Cardiac fibroblast (primary cell): ENCODE results near the gene FZD2.

Source experiments
- DNase-seq, 2 donors: peaks; one replicate each; pipeline versions ENCODE4 v3.0.0 to v3.0.0-alpha.2; 2010; ENCODE audit warnings: low read depth in 2 of 2
- H3K4me3 ChIP-seq, 2 donors: replicated peaks in 1 of 2; 1 replicate in 1 of 2; 2 replicates in 1 of 2; pipeline ENCODE4 v1.5.1; 2011; ENCODE audit warnings: low read depth in 2 of 2, low read length in 2 of 2, mild to moderate bottlenecking in 2 of 2, moderate library complexity in 1 of 2
- TF ChIP-seq, protein P1 (sequence below): IDR thresholded peaks from one replicate; pipeline ENCODE4 v1.5.1; 2011; ENCODE audit warnings: low read depth, mild to moderate bottlenecking, low read length, inconsistent platforms

The FZD2 gene

DNA sequence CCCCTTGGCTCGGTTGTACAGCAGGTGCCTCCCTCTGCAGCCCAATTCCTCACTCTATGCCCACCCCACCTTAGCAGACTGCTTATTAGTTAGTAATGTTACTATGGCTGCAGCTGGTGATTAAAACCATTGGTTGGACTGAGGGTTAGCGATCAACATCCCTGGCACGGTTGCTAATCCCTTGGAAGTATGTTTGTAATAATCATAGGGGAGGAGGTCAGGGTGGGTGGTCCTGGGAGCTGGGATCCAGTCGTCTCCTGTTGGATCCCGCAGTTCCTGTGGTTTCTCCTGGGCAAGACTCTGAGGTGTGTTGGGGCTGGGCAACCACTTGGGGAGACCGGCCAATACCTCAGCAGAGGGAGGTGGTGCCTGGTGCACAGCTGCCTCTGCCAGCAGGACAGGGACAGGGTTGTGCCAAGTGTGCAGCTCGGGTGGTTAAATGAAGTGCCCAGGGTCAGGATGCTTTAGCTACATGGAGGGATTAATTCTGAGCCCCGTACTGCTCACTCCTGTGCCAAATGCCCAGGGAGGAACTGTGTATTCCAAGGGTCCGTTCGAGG, 38.0 kb downstream of the FZD2 start:
- TF ChIP-seq, protein P1, sequence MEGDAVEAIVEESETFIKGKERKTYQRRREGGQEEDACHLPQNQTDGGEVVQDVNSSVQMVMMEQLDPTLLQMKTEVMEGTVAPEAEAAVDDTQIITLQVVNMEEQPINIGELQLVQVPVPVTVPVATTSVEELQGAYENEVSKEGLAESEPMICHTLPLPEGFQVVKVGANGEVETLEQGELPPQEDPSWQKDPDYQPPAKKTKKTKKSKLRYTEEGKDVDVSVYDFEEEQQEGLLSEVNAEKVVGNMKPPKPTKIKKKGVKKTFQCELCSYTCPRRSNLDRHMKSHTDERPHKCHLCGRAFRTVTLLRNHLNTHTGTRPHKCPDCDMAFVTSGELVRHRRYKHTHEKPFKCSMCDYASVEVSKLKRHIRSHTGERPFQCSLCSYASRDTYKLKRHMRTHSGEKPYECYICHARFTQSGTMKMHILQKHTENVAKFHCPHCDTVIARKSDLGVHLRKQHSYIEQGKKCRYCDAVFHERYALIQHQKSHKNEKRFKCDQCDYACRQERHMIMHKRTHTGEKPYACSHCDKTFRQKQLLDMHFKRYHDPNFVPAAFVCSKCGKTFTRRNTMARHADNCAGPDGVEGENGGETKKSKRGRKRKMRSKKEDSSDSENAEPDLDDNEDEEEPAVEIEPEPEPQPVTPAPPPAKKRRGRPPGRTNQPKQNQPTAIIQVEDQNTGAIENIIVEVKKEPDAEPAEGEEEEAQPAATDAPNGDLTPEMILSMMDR: no peak
- no peak overlapping the region for H3K4me3 ChIP-seq
- no peak for DNase-seq

DNA sequence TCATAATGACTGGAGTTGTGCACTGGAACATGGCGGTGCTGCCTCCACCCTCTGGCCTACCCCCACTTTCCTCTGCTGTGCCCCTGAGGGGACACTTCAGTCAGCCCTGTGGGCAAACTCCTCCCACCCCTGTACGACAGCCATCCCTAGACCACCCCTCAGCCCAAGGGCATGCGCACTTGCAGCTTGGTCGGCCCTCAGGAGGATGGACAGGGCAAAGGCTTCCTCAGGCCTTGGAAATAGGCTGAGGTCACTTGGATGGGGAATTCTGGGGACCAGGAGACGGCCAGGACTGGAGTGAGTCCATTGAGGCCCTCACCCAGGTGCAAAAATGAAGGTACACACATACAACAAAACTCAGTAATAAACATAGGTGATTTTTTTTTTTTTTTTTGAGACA, 41.0 kb downstream of the FZD2 start:
- no peak for DNase-seq
- H3K4me3 ChIP-seq: no peak overlapping the region
- TF ChIP-seq, protein P1: no peak

DNA sequence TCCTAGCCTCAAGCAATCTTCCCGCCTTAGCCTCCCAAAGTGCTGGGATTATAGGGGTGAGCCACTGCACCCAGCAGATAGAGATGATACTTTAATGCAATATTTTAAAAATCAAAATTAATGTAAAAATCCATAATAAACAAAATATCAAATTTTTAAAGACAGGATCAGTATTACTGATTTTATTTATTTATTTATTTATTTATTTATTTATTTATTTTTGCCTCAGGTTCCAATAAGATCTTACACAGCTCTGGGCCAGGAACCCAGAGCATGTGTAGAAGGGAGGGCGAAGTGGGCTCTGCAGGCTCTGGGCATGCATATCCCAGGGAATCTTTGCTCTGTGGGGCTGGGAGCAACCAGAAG, 41.6 kb downstream of the FZD2 start:
- TF ChIP-seq, protein P1: no peak
- DNase-seq: no peak
- H3K4me3 ChIP-seq: no peak overlapping the region

DNA sequence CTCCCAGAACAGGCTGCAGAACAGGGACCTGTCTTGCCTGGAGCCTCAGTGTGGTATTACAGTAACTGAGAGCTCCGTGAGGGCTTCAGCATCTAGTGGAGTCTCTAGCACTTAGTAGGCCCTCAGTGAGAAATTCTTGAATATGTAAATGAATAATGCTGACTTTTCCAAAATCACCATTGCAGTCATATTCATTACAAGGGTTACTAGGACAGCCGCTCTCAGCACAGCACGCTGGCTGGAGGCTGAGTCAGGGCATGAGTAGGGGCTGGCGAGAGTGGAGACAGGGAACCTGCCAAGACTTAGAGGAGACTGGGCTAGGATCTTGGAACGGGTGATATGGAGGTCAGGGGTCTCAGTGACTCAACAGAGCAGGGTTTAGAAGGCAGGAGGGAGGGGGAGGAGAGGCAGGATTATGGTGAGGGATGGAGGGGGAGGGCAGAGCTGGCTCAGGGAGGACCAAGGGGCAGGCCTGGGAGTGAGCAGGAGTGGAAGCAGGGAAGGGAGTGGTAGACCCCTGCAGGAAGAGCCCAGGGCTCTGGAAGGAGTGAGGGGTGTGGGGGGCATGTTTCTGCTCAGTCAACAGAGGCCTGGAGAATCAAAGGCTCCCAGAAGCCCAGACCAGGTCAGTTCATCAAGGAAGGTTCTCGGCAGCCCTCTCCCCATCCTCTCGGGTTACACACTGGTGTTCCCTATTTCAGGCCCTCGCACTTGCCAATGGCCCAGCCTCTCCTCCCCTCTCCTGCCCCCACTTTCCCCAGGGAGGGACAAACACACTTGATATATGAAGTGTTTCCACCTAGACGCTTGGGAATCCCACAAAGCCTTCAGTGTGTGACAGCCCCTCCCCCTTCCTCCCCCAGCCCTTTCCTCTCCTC, 42.3 kb downstream of the FZD2 start:
- TF ChIP-seq, protein P1: no peak
- peak; percentile 88 to 98 for DNase-seq
- H3K4me3 ChIP-seq: no peak overlapping the region

DNA sequence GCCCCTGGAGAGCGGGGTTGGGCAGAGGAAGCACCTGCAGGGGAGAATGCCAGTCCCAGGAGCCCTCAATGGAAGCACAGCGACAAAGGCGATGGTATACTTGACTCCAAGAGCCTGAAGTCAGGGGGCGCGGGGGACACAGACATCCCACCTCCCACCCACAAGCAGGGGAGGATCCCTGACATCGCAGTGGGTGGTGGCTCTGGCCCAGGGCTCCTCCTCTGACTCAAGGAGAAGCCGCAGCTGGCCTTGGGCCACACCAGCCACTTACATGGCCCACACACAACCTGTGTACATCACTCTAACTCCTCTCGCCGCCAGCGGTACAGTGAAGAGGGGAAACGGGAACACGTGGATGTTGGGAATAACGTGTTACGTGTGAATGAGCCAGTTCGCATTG, 44.3 kb downstream of the FZD2 start:
- no peak overlapping the region for H3K4me3 ChIP-seq
- TF ChIP-seq, protein P1: no peak
- DNase-seq: no peak

DNA sequence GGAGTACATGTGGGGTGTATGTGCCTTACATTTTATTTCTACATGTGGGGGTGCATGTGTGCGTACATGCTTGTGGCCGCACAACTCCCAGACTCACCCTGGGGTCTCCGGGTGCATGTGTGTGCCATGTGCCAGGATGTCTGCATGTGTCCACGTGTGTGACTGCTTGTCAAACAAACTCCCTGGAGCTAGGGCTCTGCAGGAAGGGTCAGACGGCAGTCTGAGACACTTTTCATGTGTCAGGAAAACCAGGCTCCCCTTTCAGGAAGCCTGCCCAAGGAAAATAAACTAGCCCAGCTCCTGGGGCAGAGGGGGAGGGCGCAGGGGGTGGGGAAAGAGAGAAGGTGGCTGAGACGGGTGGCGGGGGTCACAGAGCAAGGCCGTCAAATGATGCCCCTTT, 44.7 kb downstream of the FZD2 start:
- TF ChIP-seq, protein P1: no peak
- H3K4me3 ChIP-seq: no peak overlapping the region
- no peak for DNase-seq

DNA sequence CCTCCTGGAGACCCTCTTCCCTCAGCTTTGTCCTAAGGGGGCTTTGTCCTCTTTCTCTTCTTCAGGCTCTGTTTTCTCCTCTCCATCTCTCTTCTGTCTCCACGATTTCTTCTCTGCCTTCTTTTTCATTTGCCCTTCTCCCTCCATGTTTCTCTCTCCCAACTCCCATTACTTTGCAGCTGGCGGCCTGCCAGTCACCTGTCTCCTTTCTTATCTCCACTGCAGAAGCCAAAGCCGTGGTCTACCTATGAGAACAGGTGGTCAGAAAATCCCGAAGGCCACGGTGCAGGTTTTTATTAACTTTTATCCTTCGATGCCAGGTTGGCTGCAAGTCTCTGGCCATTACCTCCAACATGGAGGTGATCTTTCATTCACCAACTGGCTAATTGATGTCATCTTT, 45.1 kb downstream of the FZD2 start:
- TF ChIP-seq, protein P1: no peak
- no peak for DNase-seq
- no peak overlapping the region for H3K4me3 ChIP-seq
